Aorta (tissue), 5 donors: Measurements from ENCODE around the gene ZC3H12A. TPM values are rescaled to one million over a fixed set of nuclear protein-coding genes. Genes with fewer than 3 reads are reported as not detected.
"Not testable (repeated sequence)": the region's sequence is repeated elsewhere in the genome, so short reads cannot be mapped to it uniquely, and the experiment has no call there.

ENCODE experiments used
- ATAC-seq: fragments of 200-7000 bp; cut with Tn5 transposase; one replicate; pipeline ENCODE4 v1.9.1; 2022; ENCODE audit warnings: moderate library complexity; ENCODE audit not compliant: low FRiP score
- DNase-seq, 2 donors: peaks; one replicate each; pipeline ENCODE4 v3.0.0-alpha.2; 2020
- H3K27ac ChIP-seq, 2 donors: one replicate each; pipeline ENCODE4 v1.5.1; 2013; ENCODE audit warnings: low read length in 2 of 2, mild to moderate bottlenecking in 2 of 2, moderate library complexity in 2 of 2, control low read depth in 1 of 2, inconsistent platforms in 1 of 2, low read depth in 1 of 2
- H3K27me3 ChIP-seq, 2 donors: one replicate each; pipeline ENCODE4 v1.6.1; 2013; ENCODE audit warnings: control low read depth in 1 of 2, low read length in 1 of 2, mild to moderate bottlenecking in 1 of 2, moderate library complexity in 1 of 2; ENCODE audit not compliant: insufficient read depth in 2 of 2, control insufficient read depth in 1 of 2
- H3K36me3 ChIP-seq, 2 donors: one replicate each; pipeline ENCODE4 v1.6.1; 2013; ENCODE audit warnings: control low read depth in 1 of 2, low read length in 1 of 2, mild to moderate bottlenecking in 1 of 2; ENCODE audit not compliant: insufficient read depth in 2 of 2, control insufficient read depth in 1 of 2
- H3K4me1 ChIP-seq, 2 donors: one replicate each; pipeline ENCODE4 v1.6.1; 2013; ENCODE audit warnings: low read length in 2 of 2, control low read depth in 1 of 2, mild to moderate bottlenecking in 1 of 2, moderate library complexity in 1 of 2; ENCODE audit not compliant: insufficient read depth in 2 of 2, control insufficient read depth in 1 of 2
- H3K4me3 ChIP-seq, 2 donors: one replicate each; pipeline ENCODE4 v1.5.1; 2013; ENCODE audit warnings: low read length in 2 of 2, control low read depth in 1 of 2, mild to moderate bottlenecking in 1 of 2
- H3K9me3 ChIP-seq: one replicate; pipeline ENCODE4 v1.6.1; 2013; ENCODE audit warnings: mild to moderate bottlenecking, low read length; ENCODE audit not compliant: control insufficient read depth
- WGBS, 2 donors: extraction: QIAGEN DNeasy Blood & Tissue Kit; methylation state at CpG; one replicate each; pipeline ENCODE4 v1.1.7; 2013; 5-methylcytosine and 5-hydroxymethylcytosine counted together
- intact Hi-C, 2 donors: fragments of 100-400 bp; cut with DNase I; formaldehyde crosslinking; loops; one replicate each; pipeline versions ENCODE4 v1.14.2 to v1.15.0; 2022
- polyA plus RNA-seq, 2 donors: library from polyadenylated mRNA; stranded (reverse); fragments of 200-250 nt; gene quantifications; one replicate each; pipeline ENCODE4 v1.2.3, GENCODE V29; 2013
- total RNA-seq, 2 donors: library from RNA; stranded (reverse); fragmentation: NEBNext Ultra II Directional; extraction: Animal tissue kit (Norgen Biotek cat#: 25700); gene quantifications; one replicate each; pipeline ENCODE4 v1.2.1, GENCODE V29; 2021
- donor health status: healthy with polysubstance abuse.
- donor health status: Bipolar disorder and iron deficiency.
- donor health status: DM: no; HTN: no; CAD: no.
- donor health status: DM: no; HTN: no; CAD: no.
- donor health status: DM: yes; HTN: yes; CAD: no.

Gene ZC3H12A
- total and polyA plus RNA-seq, 4 donors, result 3.8 to 26.5 (median 11.6) TPM

GRCh38 chr1:37515185-37516034, 41.0 kb downstream of the ZC3H12A start:
- intact Hi-C loops, result no loop called here
- no peak for ATAC-seq

DNA sequence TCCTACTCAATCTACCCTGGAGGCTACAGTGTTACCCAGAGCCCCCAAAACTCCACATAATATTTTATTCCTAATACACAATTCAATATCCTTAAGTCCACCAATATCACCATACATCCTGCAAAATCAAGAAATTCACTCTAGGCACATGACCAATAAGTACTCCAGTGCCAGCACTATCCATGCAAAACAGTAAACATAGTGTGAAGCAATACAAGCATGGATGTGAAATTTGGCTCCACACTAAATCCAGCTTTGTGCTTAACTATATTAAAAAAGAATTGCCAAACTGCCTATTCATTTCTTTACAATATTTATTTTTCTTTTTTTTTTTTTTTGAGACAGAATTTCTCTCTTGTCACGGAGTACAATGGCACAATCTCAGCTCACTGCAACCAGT, 43.2 kb downstream of the ZC3H12A start:
- Histone ChIP-seq H3K4me1 (no peaks in the 10 kb centered on the region), H3K27me3 (no peaks in the 10 kb centered on the region), H3K27ac (no peak overlapping the region), H3K9me3 (no peaks in the 10 kb centered on the region), H3K36me3 (no peaks in the 10 kb centered on the region), H3K4me3 (no peak overlapping the region)
- WGBS, 2 donors, result 79 to 80% methylated on average over 1 of the region's 1 CpG
- intact Hi-C loops, result no loop called here
- ATAC-seq (no peak), DNase-seq (no peak)

More at GRCh38 chr1:37515185-37516034, 41.0 kb downstream of the ZC3H12A start:
- H3K4me1 ChIP-seq, result no peaks in the 10 kb centered on the region
- H3K27ac ChIP-seq, result peak overlapping the region in 1 of 2 donors; percentile 98
- 58 to 66% methylated on average over 18 of the region's 18 CpGs for WGBS, 2 donors
- peak overlapping the region; percentile 81 to 86 for H3K4me3 ChIP-seq
- no peaks in the 10 kb centered on the region for H3K9me3 ChIP-seq
- no peaks in the 10 kb centered on the region for H3K27me3 ChIP-seq
- H3K36me3 ChIP-seq, result no peaks in the 10 kb centered on the region
- DNase-seq, result no peak

DNA sequence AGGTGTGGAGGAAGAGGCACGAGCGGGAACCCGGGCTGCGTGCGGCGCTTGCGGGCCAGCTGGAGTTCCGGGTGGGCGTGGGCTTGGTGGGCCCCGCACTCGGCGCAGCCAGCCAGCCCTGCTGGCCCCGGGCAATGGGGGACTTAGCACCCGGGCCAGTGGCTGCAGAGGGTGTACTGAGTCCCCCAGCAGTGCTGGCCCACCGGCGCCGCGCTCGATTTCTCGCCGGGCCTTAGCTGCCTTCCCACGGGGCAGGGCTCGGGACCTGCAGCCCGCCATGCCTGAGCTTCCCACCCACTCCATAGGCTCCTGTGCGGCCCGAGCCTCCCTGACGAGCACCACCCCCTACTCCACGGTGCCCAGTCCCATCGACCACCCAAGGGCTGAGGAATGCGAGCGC, 43.9 kb downstream of the ZC3H12A start:
- H3K9me3 ChIP-seq, H3K4me1 ChIP-seq, H3K36me3 ChIP-seq, ATAC-seq, H3K4me3 ChIP-seq, intact Hi-C loops, DNase-seq, H3K27ac ChIP-seq, H3K27me3 ChIP-seq: not testable (repeated sequence)
- WGBS, 2 donors, result 94 to 95% methylated on average over 9 to 30 of the region's 31 CpGs

GRCh38 chr1:37518929-37519328, 44.5 kb downstream of the ZC3H12A start:
- H3K27ac ChIP-seq, H3K9me3 ChIP-seq, H3K4me1 ChIP-seq, ATAC-seq, H3K27me3 ChIP-seq, H3K4me3 ChIP-seq, H3K36me3 ChIP-seq, intact Hi-C loops, DNase-seq: not testable (repeated sequence)
- WGBS, 2 donors, result 64 to 68% methylated on average over 15 of the region's 15 CpGs

DNA sequence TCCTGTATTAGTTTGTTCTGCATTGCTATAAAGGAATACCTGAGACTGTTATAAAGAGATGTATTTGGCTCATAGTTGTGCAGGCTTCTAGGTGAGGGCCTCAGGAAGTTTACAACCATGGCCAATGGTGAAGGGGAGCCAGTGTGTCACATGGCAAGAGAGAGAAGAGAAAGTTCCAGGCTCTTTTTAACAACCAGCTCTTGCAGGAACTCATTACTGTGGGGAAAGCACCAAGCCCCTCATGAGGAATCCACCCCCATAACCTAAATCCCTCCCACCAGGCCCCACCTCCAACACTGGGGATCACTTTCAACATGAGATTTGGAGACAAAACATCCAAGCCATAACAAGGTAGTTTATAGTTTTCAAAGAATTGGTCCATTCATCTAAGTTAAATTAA, 45.2 kb downstream of the ZC3H12A start:
- Histone ChIP-seq H3K4me1 (no peaks in the 10 kb centered on the region), H3K36me3 (no peaks in the 10 kb centered on the region), H3K27ac (no peak overlapping the region), H3K27me3 (no peaks in the 10 kb centered on the region), H3K4me3 (no peak overlapping the region), H3K9me3 (no peaks in the 10 kb centered on the region)
- ATAC-seq (no peak), DNase-seq (no peak)
- intact Hi-C loops, result no loop called here

GRCh38 chr1:37529888-37530287, 55.5 kb downstream of the ZC3H12A start:
- peak in 1 of 2 donors; percentile 7 for DNase-seq
- H3K27me3 ChIP-seq, ATAC-seq, H3K4me1 ChIP-seq, intact Hi-C loops, H3K27ac ChIP-seq, H3K36me3 ChIP-seq, H3K4me3 ChIP-seq, H3K9me3 ChIP-seq: not testable (repeated sequence)
- WGBS, 2 donors, result 82 to 96% methylated on average over 1 of the region's 1 CpG

GRCh38 chr1:37532418-37533156, 58.2 kb downstream of the ZC3H12A start:
- H3K27me3 ChIP-seq, intact Hi-C loops, H3K4me1 ChIP-seq, H3K27ac ChIP-seq, H3K9me3 ChIP-seq, H3K4me3 ChIP-seq, ATAC-seq, H3K36me3 ChIP-seq: not testable (repeated sequence)
- DNase-seq, result peak in 1 of 2 donors; percentile 23
- 89 to 94% methylated on average over 4 of the region's 4 CpGs for WGBS, 2 donors

DNA sequence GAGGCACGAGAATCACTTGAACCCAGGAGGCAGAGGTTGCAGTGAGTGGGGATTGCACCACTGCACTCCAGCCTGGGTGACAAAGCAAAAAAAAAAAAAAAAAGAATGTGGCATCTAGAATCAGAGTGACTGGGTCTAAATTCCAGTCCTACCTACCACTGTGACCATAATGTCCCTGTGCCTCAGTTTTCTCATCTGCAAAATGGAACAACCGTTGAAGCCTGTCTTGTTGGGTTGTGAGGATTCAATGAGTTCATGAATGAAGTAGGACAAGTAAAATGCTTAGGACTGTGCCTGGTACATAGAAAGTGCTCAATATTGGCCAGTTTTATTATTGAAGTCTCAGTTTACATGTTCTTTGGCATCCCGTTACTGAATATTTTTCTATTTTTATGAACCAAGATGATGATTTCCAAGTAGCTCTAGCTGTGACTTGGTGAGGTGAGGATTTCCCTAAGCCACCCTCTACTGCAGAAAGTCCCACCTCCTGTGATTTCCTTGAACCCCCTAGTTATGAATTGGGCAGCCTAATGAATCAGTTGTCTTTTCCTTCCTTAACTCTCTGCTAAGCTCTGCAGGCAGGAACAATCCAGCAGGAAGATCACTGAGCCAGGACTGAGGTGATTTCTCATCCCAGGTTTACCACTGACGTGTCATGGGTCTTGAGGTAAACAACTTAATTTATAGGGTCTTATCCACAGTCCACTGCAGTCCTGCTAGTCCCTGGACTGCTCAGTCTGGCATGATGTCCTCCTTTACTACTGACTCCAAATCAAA, 59.1 kb downstream of the ZC3H12A start:
- 82 to 84% methylated on average over 4 of the region's 4 CpGs for WGBS, 2 donors
- DNase-seq (peak in 1 of 2 donors; percentile 11), ATAC-seq (no peak)
- H3K9me3 ChIP-seq, result no peaks in the 10 kb centered on the region
- peak overlapping the region in 1 of 2 donors; percentile 61 for H3K27ac ChIP-seq
- no peak overlapping the region for H3K4me3 ChIP-seq
- H3K4me1 ChIP-seq, result peaks cover 0 to 2% of the 10 kb centered on the region in 2 donors
- intact Hi-C loops, result no loop called here
- H3K36me3 ChIP-seq, result peaks cover 0 to 8% of the 10 kb centered on the region in 2 donors
- H3K27me3 ChIP-seq, result no peaks in the 10 kb centered on the region
